Measurements from ENCODE around the gene ARFRP1. TPM values are rescaled to one million over a fixed set of nuclear protein-coding genes. Genes with fewer than 3 reads are reported as not detected.

Gene ARFRP1
- total RNA-seq, 1 experiment from 2014 or later: 119 TPM

DNA sequence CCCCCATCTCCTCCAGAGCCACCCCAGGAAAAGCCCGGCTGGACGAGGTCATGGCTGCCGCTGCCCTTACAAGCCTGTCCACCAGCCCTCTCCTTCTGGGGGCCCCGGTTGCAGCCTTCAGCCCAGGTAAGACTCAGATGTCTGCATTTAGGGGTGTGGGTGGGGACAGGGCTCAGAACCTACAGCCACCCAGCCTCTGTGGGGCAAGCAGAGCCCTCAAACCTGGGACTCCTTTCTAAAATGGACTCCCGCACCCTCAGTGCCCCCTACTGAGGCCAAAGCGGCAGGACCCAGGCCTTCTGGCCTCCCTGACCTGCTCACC, 33.5 kb upstream of the ARFRP1 start:
- H3K4me3 ChIP-seq (ENCODE audit: low read depth, low read length): peak overlapping the region; percentile 72
- BruUV-seq (replicated peaks): no TSS peak
- Mint-ChIP-seq H3K4me1 (ENCODE audit: low read depth, unreplicated experiment) (no peaks in the 10 kb centered on the region), H3K4me3 (ENCODE audit: unreplicated experiment) (peak overlapping the region; percentile 88), H3K27ac (ENCODE audit: unreplicated experiment) (peak overlapping the region; percentile 87), H3K36me3 (ENCODE audit: insufficient read depth, unreplicated experiment) (peaks cover 78% of the 10 kb centered on the region), H3K9me3 (ENCODE audit: unreplicated experiment) (no peaks in the 10 kb centered on the region), H3K27me3 (ENCODE audit: insufficient read depth, unreplicated experiment) (no peaks in the 10 kb centered on the region)
- DNase-seq: no peak
- ChIA-PET CTCF (interaction anchor here (0.6 to 1.8 kb wide), 15 partner anchors 9 to 297 kb away, joined by 3 to 27 read pairs (median 5); partner anchors contain the start of genes ARFRP1, PTK6, SAMD10 and TPD52L2), POLR2A (interaction anchor here (0.8 to 1.6 kb wide), 9 partner anchors 10 to 239 kb away, joined by 4 to 25 read pairs (median 4); partner anchors contain the start of genes ARFRP1, PPDPF, PRPF6 and RTEL1)
- intact Hi-C loops (cut with micrococcal nuclease; ENCODE audit: unreplicated experiment): loop anchor here (1.0 kb wide), 1 partner anchor 34 kb away; the partner anchor contains the start of gene ARFRP1
- TF ChIP-seq, protein P1, sequence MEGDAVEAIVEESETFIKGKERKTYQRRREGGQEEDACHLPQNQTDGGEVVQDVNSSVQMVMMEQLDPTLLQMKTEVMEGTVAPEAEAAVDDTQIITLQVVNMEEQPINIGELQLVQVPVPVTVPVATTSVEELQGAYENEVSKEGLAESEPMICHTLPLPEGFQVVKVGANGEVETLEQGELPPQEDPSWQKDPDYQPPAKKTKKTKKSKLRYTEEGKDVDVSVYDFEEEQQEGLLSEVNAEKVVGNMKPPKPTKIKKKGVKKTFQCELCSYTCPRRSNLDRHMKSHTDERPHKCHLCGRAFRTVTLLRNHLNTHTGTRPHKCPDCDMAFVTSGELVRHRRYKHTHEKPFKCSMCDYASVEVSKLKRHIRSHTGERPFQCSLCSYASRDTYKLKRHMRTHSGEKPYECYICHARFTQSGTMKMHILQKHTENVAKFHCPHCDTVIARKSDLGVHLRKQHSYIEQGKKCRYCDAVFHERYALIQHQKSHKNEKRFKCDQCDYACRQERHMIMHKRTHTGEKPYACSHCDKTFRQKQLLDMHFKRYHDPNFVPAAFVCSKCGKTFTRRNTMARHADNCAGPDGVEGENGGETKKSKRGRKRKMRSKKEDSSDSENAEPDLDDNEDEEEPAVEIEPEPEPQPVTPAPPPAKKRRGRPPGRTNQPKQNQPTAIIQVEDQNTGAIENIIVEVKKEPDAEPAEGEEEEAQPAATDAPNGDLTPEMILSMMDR (IDR thresholded peaks at IDR 0.05; ENCODE audit: insufficient read depth in 1 of 2, low read depth in 1 of 2, low read length in 1 of 2, severe bottlenecking in 1 of 2, unreplicated experiment in 1 of 2): no peak
- H3K9me3 ChIP-seq: no peaks in the 10 kb centered on the region
- H3K4me1 ChIP-seq: peaks cover 28% of the 10 kb centered on the region
- H3K27me3 ChIP-seq (replicated peaks; ENCODE audit: control insufficient read depth, insufficient read depth, low read length): no peaks in the 10 kb centered on the region
- peaks cover 10% of the 10 kb centered on the region for H3K36me3 ChIP-seq (ENCODE audit: control insufficient read depth, insufficient read depth, low read length)

DNA sequence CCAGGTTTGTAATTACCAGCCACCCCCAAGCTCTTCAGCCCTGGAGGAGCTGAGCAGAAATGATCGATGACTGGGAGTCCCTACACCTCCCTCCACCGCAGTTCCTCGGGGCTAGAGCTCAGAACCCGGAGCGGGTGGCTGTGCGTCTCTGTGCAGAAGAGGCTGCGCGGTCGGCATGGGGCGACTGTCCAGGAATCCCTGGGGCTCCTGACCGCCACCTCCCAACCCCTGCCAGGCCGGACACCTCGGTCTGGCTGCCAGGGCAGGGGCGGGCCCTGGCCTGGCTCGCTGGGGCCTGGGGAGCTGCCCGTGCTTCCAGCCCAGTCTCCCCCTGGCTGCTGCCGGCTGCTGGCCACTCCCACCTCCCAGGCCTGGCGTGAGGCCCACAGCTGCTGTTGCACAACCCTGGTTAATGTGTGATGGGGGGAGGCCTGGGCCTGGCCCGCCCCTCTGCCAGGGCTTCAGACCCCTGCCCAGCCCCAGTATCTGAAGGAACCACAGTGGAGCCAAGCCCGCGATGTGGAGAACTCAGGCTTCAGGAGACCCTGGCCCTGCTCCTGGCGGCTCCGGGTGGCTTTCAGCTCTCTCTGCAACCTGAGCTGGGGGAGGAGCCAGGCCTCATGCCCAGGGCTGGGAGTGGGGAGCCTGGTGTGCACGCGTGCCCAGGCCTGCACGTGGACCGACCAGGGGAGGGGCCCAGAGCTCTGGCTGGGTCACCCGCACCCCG, 33.0 kb upstream of the ARFRP1 start:
- CTCF ChIA-PET: interaction anchor here (0.6 to 1.8 kb wide), 18 partner anchors 10 to 458 kb away, joined by 3 to 27 read pairs (median 5); partner anchors contain the start of genes ARFRP1, PTK6, SAMD10 and TPD52L2
- no peaks in the 10 kb centered on the region for H3K4me1 Mint-ChIP-seq (ENCODE audit: low read depth, unreplicated experiment)
- H3K36me3 Mint-ChIP-seq (ENCODE audit: insufficient read depth, unreplicated experiment): peaks cover 80% of the 10 kb centered on the region
- intact Hi-C loops (cut with micrococcal nuclease; ENCODE audit: unreplicated experiment): loop anchor here (1.0 kb wide), 1 partner anchor 33 kb away; the partner anchor contains the start of gene ARFRP1
- Histone ChIP-seq H3K4me3 (ENCODE audit: low read depth, low read length) (peak overlapping the region; percentile 72), H3K36me3 (ENCODE audit: control insufficient read depth, insufficient read depth, low read length) (peaks cover 10% of the 10 kb centered on the region), H3K4me1 (peaks cover 28% of the 10 kb centered on the region), H3K27me3 (replicated peaks; ENCODE audit: control insufficient read depth, insufficient read depth, low read length) (no peaks in the 10 kb centered on the region), H3K9me3 (no peaks in the 10 kb centered on the region)
- peak overlapping the region; percentile 87 for H3K27ac Mint-ChIP-seq (ENCODE audit: unreplicated experiment)
- BruUV-seq (replicated peaks): TSS peak; percentile 77
- peak; percentile 98 for DNase-seq
- no peaks in the 10 kb centered on the region for H3K9me3 Mint-ChIP-seq (ENCODE audit: unreplicated experiment)
- H3K4me3 Mint-ChIP-seq (ENCODE audit: unreplicated experiment): peak overlapping the region; percentile 88
- no peaks in the 10 kb centered on the region for H3K27me3 Mint-ChIP-seq (ENCODE audit: insufficient read depth, unreplicated experiment)
- TF ChIP-seq, protein P1 (IDR thresholded peaks at IDR 0.05; ENCODE audit: insufficient read depth in 1 of 2, low read depth in 1 of 2, low read length in 1 of 2, severe bottlenecking in 1 of 2, unreplicated experiment in 1 of 2): peak in 1 of 2 experiments; percentile 56
- POLR2A ChIA-PET: interaction anchor here (0.6 to 1.6 kb wide), 11 partner anchors 11 to 322 kb away, joined by 3 to 25 read pairs (median 4); partner anchors contain the start of genes ARFRP1, PPDPF, PRPF6 and RTEL1

DNA sequence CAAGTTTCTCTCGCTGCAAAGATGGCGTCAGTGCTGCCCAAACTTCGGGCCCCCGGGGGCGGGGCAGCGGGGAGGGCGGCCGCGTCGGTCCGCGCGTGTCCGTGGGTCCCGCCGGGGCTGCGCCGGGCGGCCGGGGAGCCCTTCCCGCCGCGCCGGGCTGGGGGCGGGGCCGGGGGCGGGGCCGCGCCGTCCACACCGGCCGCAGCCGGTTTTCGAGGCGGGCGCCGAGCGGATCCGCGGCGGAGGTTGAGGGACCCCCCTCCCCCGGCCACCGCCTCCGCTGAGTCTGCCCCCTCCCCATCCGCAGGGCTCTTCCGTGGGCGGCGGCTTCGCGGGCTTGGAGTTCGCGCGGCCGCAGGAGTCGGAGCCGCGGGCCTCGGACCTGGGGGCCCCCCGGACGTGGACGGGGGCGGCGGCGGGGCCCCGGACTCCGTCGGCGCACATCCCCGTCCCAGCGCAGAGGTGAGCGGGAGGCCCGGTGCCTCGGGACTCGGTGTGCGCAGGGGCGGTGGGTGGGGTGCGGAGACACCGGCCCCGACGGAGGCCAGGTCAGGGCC, 32.4 kb upstream of the ARFRP1 start:
- Mint-ChIP-seq H3K4me1 (ENCODE audit: low read depth, unreplicated experiment) (no peaks in the 10 kb centered on the region), H3K4me3 (ENCODE audit: unreplicated experiment) (peak overlapping the region; percentile 88), H3K36me3 (ENCODE audit: insufficient read depth, unreplicated experiment) (peaks cover 83% of the 10 kb centered on the region), H3K27me3 (ENCODE audit: insufficient read depth, unreplicated experiment) (no peaks in the 10 kb centered on the region), H3K9me3 (ENCODE audit: unreplicated experiment) (no peaks in the 10 kb centered on the region), H3K27ac (ENCODE audit: unreplicated experiment) (peak overlapping the region; percentile 87)
- DNase-seq: peak; percentile 73 to 80
- BruUV-seq (replicated peaks): no TSS peak
- H3K27me3 ChIP-seq (replicated peaks; ENCODE audit: control insufficient read depth, insufficient read depth, low read length): no peaks in the 10 kb centered on the region
- intact Hi-C loops (cut with micrococcal nuclease; ENCODE audit: unreplicated experiment): no loop called here
- H3K9me3 ChIP-seq: no peaks in the 10 kb centered on the region
- ChIA-PET POLR2A (interaction anchor here (0.6 to 1.6 kb wide), 10 partner anchors 19 to 323 kb away, joined by 3 to 25 read pairs (median 4); partner anchors contain the start of genes ARFRP1, PPDPF, PRPF6 and RTEL1), CTCF (interaction anchor here (0.7 to 1.8 kb wide), 13 partner anchors 10 to 458 kb away, joined by 3 to 27 read pairs (median 6); partner anchors contain the start of genes ARFRP1, PTK6, TPD52L2 and ZGPAT)
- H3K4me3 ChIP-seq (ENCODE audit: low read depth, low read length): peak overlapping the region; percentile 72
- TF ChIP-seq, protein P1 (IDR thresholded peaks at IDR 0.05; ENCODE audit: insufficient read depth in 1 of 2, low read depth in 1 of 2, low read length in 1 of 2, severe bottlenecking in 1 of 2, unreplicated experiment in 1 of 2): no peak
- H3K36me3 ChIP-seq (ENCODE audit: control insufficient read depth, insufficient read depth, low read length): peaks cover 14% of the 10 kb centered on the region
- peaks cover 28% of the 10 kb centered on the region for H3K4me1 ChIP-seq

Data from Caco-2 (cell line).